ENCODE data around the gene ATP9B. TPM values are rescaled to one million over a fixed set of nuclear protein-coding genes. Genes with fewer than 3 reads are reported as not detected.

Gene ATP9B
- total RNA-seq, 1 donor from 2014 or later = 30.2 TPM

DNA sequence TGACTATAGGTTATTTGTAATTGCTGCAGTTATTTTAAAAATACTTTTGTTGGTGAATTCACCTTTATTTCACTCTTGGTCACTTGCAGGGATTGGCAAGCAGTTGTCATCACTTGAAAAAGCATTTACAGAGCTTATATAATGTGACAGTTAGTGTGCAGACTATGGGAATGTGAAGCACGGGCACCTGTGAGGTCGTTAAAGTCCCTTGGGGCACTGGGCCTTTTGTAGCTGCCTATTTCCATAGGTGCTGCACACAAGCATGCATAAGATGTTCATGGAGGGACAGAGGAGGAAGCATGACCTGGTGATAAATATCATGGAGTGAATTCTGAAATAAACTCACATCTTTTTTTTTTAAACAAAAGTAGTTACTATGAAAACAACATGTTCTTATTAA is 124.6 kb downstream of the ATP9B start:
- intact Hi-C loops (cut with micrococcal nuclease) = no loop called here

DNA sequence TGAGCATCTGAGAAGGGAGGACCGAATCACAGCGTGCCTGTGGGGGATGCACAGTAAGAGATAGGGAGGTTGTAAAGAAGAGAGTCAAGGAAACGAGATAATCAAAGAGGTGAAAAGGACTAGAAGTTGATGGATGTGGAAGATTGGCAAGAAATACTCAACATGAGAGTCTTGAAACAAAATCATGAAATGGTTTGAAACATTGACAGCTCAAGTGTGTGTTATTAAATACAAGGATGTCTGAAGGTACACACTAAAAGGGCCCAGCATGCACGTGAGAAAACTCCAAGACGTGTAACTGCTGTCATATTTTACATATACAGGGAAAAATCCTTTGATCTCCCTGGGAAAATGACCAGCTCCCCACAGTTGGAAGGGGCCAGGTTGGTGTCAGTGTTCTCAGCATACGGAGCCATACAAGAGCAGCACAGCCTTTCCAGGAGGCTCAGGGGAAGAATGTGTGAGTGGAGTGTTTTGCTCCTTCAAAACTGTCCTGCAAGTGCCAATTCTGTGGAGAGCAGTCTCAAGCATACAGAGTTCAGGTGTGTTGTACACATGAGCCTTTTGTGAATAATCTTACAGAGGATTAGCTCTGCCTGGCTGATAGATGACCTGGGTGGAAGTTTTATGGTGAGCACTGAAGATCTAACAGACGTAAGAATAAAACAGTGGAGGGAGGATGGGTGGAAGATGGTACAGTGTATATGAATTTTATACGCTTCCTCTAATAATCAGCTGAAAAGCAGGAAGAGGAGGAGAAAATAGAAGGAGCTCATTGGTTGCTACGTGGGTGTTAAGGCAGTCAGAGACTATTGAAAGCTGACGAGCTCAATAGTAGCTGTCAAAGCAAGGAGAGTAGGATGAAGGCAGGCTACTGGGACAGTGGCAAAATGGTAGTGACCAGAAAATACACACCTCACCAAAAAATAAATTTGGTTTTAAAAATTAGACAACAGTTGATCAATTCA is 126.8 kb downstream of the ATP9B start:
- intact Hi-C loops (cut with micrococcal nuclease) = no loop called here

DNA sequence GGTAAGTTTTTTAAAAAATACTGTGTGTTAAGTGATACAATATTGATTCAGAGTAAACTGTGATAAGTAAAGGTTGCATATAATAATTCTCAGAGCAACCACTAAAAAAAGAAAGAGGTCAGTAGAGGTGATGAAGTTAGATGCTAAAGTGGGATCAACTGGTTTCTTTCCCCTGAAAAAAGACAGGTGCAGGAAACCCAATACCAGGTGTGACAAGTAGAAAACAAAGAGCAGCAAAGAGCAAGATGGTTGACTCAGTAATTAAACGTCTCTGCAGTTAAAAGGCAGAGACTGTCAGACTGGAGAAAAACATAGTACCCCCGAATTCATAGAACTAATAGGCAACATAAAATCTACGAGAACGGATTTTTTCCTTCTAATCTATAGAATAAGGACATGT is 128.3 kb downstream of the ATP9B start:
- intact Hi-C loops (cut with micrococcal nuclease) = no loop called here

DNA sequence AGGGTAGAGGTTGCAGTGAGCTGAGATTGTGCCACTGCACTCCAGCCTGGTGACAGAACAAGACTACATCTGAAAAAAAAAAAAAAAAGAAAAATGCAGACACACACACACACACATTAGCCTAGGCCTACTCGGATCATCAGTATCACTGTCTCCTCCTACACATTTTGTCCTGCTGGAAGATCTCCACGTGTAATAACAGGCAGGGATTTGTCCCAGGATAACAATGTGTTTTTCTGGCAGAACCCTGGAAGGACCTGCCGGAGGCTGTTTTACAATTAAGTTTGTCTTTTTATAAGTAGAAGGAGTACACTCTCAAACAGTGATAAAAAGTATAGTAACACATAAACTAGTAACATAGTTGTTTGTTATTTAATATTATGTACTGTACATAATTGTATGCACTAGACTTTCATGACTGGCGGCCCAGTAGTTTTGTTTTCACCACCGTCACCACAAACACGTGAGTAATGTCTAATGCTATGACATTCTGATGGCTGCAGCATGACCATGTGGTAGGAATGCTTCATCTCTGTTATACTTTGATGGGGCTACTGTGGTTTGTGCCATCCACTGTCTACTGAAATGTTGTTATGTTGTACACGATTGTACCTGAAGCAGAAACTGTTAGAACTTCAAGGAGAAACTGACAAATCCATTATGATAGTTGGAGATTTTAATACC is 130.6 kb downstream of the ATP9B start:
- intact Hi-C loops (cut with micrococcal nuclease) = no loop called here

DNA sequence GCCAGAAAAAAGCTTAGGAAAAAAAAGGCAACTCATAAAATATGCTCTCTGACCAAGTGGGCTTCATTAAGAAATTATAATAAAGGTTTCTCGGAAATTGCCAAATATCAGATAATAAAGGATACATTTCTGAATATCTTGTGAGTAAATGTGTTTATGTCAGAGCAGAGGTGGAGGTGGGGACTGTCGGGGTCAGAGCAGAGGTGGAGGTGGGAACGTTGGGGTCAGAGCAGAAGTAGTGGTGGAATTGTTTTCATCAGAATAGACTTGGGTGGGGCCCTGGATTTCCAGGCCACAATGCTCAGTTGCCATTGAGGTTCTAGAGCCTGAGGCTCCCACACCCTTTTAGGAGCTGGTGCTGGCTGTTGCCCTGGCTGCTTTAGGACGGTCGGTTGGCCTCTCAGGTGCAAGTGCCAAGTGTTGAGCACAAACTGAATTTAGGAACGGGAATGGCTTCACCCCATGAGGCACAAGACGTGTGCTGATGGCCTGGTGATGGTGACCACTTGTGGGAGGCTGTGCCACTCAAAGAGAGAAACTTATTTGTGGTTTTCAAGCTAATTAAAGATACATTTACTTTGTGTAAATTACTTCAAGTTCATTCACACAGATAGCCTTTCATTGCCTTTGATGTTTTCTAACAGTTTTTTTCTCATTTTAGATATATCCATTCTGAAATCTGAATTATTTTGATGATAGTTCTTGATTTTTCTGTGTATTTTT is 131.5 kb downstream of the ATP9B start:
- intact Hi-C loops (cut with micrococcal nuclease) = no loop called here

DNA sequence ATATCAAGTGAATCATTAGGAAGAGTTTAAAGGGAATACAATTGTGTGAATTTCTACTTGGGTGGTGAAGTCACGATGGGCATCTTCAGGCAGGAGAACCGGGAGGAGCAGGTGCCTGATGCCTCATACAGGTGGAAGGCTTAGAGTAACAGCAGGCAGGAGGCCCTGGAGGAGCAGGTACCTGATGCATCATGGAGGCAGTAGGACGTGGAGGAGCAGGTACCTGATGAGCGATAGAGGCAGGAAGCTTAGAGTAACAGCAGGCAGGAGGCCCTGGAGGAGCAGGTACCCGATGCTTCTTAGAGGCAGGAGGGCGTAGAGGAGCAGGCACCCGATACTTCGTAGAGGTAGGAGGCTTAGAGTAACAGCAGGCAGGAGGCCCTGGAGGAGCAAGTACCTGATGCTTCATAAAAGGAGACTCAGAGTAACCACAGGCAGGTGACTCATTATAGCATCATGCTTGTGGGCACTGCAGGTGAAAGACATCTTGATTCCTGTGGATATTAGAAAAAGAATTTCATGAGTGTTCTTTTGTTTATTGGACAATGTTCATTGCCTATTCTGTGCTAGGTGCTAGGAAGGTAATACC is 133.9 kb downstream of the ATP9B start:
- intact Hi-C loops (cut with micrococcal nuclease) = no loop called here

DNA sequence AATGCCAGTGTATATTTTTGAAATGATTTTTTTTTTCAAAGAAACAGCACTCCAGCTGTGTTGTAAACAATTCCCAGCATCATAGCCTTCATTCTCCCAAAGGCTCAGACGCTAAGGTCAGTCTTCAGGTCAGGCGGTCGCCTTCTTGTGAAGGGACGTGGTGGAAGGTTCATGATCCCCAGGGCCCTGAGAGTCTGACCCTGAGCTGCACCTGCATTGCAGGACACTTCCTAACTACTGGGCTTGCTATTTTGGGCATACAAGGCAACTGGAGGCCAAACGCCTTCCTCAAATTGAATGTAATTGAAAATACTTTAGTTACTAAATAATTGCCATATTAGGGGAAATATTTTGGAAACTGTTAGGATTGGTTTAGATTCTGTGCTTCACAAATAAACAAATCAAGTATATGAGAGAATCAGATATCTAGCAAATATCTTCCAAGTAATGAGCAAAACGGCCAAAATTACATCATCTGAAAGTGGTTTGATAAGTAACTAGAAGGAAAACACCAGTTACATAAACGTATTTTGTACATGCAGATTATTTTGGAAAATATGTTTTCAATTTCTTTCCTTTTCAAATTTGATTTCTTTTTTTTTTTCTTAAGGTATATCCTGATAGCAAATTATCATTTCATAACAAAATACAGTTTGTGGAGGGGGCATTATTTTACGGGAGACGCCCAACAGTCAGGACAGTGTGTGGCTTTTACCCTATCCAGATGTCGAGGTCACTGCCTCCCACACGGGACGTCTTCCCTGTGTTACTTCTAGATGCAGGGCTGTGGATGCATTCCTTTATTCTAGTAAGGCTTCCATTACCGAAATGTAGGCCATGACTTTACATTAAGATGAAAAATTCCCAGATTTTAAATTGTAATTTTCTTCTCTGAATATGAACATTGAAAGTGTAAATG is 136.0 kb downstream of the ATP9B start:
- intact Hi-C loops (cut with micrococcal nuclease) = no loop called here

DNA sequence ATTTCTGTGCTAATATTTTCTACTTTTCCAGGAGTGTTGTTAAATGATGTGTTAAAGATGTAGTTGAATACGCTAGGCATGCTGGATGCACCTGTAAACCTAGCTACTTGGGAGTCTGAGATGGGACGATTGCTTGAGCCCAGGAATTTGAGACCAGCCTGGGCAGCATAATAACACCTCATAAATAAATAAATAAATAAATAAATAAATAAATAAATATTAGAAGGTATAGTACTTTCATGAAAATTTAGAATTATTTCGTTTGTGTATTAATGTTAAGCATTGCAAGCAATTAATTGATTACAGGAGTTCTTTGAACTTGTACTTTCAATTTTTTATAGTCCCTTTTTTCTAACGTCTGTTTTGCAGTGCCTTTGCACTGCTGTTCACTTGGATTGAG is 137.2 kb downstream of the ATP9B start:
- intact Hi-C loops (cut with micrococcal nuclease) = no loop called here

DNA sequence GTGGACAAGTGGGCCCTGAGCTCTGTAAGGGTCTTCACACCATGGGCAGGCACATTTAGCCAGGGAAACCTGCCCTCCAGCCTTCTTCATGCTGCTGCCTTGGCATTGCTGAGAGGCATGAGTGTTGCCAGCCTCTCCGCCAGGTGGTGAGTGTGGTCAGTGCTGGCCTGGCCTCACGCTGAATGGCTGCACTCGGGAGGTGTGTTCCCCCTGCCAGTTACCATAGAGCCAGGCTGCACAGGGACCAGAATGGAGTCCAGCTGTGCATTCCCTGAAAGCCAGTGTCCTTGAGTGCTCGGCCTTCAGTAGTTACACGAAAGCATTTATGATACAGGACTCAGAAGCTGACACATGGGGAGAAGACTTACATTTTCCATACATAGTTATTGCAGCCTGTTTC is 139.7 kb downstream of the ATP9B start:
- intact Hi-C loops (cut with micrococcal nuclease) = no loop called here

DNA sequence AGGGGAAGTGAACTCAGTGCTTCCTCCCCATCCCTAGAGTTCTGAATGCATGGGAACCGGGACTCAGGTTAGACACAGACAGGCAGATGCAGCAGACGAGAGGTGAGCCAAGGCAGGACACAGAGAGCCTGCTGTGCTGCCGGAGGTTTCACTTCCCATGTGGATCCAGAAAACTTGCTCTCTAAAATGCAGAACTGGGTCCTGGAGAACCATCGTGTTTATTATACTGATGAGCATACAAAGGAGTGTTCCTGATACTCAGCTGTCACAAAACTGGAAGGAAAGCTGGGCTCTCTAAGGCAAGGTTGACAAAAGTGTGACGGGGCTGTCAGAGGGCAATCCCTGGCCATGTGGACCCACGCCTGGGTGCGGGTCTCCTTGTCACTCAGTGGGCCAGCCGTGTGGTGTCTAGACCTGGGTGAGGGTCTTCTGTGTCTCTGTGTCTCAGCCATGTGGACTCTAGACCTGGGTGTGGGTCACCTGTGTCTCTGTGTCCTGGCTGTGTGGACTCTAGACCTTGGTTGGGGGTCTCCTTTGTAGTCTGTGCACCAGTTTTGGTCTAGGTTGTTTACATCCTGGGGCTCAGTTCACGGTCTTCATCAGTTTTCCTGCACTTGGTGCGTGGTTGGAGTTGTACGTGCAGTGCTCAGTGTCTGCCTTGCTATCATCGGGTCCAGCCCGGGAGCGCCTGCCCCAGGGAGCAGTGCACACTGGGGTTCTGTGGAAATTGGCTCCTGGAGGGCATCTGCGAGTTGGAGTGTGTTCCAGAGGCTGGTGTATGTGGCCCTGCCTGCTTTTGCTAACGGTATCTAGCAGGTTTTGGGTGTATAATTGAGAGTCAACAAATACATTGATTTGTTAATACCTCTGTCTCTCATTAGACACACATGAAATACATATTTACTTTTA is 141.1 kb downstream of the ATP9B start:
- intact Hi-C loops (cut with micrococcal nuclease) = no loop called here

DNA sequence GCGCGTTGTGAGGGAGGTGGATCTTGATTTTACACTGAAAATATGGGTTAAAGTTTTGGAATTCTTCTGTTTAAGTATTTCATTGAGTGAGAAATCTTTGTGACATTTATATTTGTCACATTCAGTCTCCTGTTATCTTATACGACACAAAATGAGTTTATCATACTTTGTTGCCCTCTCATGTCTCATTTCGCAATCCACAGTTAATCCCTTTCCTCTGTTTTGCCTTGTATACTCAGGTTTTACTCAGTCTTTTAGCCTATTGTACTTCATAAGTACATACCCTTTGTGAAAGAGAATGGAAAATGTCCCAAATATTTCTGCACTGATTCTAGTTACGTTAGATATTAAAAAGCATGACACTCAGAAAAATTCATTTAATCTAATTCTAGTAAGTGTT is 142.7 kb downstream of the ATP9B start:
- intact Hi-C loops (cut with micrococcal nuclease) = no loop called here

DNA sequence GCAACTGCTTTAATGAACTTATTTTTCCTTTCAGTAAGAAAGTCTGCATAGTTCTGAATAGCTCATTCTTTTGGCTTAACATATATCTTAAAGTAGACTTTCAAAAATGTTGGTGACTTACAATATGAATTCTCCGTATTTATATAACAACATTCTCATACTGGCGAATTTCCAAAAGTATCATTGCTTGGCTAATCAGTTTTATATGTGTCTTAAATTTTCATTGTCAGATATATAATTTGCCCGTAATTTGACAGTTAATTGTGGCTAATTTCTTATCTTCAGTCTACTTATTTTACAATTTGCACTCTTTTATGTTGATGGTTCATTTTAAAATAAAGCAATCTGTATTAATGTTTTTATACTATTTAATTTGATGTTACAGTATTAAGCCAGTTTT is 144.9 kb downstream of the ATP9B start:
- intact Hi-C loops (cut with micrococcal nuclease) = no loop called here

DNA sequence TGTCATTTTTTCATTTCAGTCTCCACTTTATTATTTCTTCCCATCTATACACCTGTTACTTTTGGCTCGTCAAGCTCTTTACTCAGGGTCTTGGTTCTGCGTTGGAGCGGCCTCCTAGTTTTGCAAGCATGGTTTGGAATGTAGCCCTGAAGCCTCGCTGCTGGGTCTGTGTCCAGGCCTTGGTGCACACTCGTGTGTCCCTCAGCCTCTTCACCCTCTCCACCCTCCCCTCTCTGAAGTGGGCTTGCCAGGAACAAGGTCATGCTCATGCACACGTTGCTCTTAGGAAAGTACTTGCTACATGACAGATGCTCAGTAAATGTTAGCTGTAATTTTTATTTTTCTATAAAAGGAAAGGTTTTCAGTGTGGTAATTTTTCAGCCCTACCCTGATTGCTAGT is 147.0 kb downstream of the ATP9B start:
- intact Hi-C loops (cut with micrococcal nuclease) = no loop called here

DNA sequence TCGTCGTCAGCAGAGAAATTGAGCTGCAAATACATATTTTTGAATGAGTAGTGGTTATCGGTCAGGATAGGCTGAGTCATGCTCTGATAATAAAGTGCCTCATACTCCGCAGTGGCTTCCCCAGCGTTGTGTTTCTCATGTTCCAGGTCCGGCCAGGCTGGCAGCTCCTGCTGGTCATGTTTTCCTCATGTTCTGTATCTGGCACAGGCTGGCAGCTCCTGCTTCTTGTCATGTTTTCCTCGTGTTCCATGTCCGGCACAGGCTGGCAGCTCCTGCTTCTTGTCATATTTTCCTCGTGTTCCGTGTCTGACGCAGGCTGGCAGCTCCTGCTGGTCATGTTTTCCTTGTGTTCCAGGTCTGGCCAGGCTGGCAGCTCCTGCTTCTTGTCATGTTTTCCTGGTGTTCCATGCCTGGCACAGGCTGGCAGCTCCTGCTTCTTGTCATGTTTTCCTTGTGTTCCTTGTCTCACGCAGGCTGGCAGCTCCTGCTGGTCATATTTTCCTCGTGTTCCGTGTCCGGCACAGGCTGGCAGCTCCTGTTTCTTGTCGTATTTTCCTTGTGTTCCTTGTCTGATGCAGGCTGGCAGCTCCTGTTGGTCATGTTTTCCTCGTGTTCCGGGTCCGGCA is 148.9 kb downstream of the ATP9B start:
- intact Hi-C loops (cut with micrococcal nuclease) = no loop called here

DNA sequence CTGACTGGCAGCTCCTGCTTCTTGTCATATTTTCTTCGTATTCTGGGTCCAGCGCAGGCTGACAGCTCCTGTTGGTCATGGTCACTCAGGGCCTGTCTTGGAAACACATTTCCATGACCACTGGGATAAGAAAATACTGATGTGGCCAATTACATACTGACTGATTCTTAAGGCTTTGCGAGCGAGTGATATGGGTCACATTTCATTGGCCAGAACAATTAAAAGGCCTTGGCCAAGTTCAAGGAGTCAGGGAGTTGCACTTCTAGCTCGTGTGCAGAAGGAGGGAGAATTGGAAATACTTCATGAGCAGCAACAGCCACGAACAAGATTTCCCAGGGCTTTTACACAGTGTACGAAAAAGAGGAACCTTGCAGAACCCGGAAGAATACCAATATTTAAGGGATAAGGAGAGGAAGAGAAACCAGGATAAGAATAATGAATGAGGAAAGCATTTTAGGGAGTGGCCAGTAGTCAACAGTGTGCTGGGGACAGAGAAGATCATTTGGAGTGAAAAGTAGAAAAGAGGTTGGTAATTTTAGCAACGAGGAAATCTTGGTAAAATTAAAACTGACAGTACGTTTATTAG is 149.5 kb downstream of the ATP9B start:
- intact Hi-C loops (cut with micrococcal nuclease) = no loop called here

DNA sequence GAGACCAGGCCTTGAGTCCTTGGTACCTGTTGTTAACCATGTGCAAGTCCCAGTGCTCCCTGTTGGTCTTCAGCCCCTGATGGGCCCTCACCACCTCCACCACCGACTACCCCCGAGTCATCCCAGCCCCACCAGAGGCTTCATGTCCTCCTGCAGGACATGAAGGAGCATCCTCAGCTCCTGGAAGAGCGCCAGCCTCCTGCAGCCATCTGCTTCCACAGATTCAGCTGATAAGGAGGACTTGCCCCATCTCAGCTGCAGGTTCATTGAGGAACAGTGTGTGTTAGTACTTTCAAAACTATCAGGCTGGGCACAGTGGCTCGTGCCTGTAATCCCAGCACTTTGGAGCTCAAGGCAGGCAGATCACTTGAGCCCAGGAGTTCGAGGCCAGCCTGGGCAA is 151.9 kb downstream of the ATP9B start:
- intact Hi-C loops (cut with micrococcal nuclease) = no loop called here

DNA sequence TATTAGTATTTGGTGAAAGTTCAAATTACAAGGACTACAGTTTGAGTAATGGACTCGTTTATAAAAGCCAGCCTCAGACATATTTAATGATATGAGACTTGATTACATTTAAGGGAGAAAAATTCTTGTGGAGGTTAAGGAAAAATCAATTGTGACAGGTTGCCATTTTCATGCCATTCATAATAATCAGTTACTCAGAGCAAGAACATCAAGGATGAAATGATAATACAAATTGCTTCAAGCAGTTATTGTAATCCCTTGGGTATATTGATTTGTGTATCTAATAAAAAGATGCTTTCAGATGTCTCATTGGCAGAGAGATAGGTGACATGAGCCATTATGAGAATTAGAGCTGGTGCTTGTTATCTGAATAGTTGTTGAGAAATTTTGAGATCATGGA is 153.6 kb downstream of the ATP9B start:
- intact Hi-C loops (cut with micrococcal nuclease) = no loop called here

DNA sequence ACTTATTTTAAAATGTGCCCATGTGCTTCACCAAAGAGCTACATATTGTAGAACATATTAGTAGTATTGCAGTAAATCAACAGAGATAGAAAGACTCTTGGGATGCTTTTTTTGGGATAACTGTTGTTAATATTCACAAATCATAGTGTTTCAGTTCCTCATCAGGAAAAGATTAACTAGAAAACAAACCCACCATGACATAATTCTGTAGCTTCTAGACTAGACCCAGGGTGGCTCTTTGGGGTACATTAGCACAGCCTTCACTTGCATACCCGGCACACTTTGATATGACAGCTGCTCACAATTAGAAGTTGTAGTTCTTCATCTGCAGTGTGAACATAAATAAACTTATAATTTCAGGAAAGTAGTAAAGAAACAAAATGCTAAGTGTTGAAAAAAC is 154.2 kb downstream of the ATP9B start:
- intact Hi-C loops (cut with micrococcal nuclease) = no loop called here

DNA sequence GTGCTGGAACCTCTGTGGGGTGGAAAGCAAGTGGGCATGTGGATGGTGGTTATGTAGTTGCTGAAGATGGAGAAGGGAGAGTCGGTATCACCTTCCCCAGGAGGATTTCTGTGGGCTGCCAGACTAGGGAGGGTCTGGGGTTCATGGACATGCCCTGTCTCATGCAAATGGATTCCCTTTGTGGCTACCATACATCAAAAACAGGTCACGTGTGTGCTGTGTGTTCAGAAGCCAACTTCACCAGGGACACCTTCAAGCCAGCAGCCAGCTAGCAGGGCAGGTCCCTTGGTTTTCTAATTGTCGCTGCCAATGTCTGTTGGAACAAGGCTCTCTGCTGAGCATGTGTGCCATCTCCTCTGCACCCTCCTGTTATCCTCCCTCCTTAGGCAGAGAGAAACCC is 155.2 kb downstream of the ATP9B start:
- intact Hi-C loops (cut with micrococcal nuclease) = no loop called here

All from T-helper 2 cell treated with Interferon-gamma antibody and Interleukin-4, amounts not matched to agents 100 ng/mL and 5 ng/mL, for 36 hours (primary cell).